OCI-LY7 (cell line): ENCODE measurements around the gene XRCC4. TPM values are rescaled to one million over a fixed set of nuclear protein-coding genes. Genes with fewer than 3 reads are reported as not detected.

Source experiments
- BruUV-seq: library from RNA; stranded (reverse); fragments of 400-500 nt; replicated peaks from 2 replicates; lab custom pipeline; 2021; lab: Mats Ljungman, UMichigan
- CTCF ChIA-PET: fragments of 300-600 bp; sonication (Branson Sonifier 250); formaldehyde crosslinking; loops from one replicate; lab custom pipeline; 2022; ENCODE audit warnings: antibody characterized with exemption; ENCODE audit not compliant: unreplicated experiment; lab: Charles Lee
- POLR2A ChIA-PET: fragments of 300-600 bp; sonication (Branson Sonifier 250); formaldehyde crosslinking; loops from one replicate; lab custom pipeline; 2022; ENCODE audit warnings: antibody characterized with exemption; lab: Charles Lee
- DNase-seq: peaks from one replicate; pipeline ENCODE4 v3.0.0-alpha.2; 2015; ENCODE audit warnings: low spot score
- H2AFZ ChIP-seq: fragments of 200-600 bp; sonication (generic), shearing (Covaris generic); 2 replicates; pipeline ENCODE4 v1.6.1; 2014; ENCODE audit warnings: mild to moderate bottlenecking, antibody characterized with exemption, low read length, moderate library complexity
- H3K27ac ChIP-seq: fragments of 200-600 bp; sonication (generic); 2 replicates; pipeline ENCODE4 v1.5.1; 2014; ENCODE audit warnings: mixed run types, low read depth, mild to moderate bottlenecking, moderate library complexity, low read length, inconsistent platforms; ENCODE audit not compliant: poor library complexity, severe bottlenecking
- H3K36me3 ChIP-seq: fragments of 200-600 bp; sonication (generic); 2 replicates; pipeline ENCODE4 v1.6.1; 2014; ENCODE audit warnings: mild to moderate bottlenecking, antibody characterized with exemption, low read length, moderate library complexity, mixed read lengths; ENCODE audit not compliant: insufficient read depth
- H3K4me1 ChIP-seq: fragments of 200-600 bp; sonication (generic); 2 replicates; pipeline ENCODE4 v1.5.1; 2014; ENCODE audit warnings: mild to moderate bottlenecking, low read length; ENCODE audit not compliant: insufficient read depth, poor library complexity, severe bottlenecking
- H3K4me2 ChIP-seq: fragments of 200-600 bp; sonication (generic); 2 replicates; pipeline ENCODE4 v1.6.1; 2014; ENCODE audit warnings: mild to moderate bottlenecking, low read length
- H3K4me3 ChIP-seq: fragments of 200-600 bp; sonication (generic); 2 replicates; pipeline ENCODE4 v1.5.1; 2014; ENCODE audit warnings: mild to moderate bottlenecking, low read depth, low read length; ENCODE audit not compliant: poor library complexity, severe bottlenecking
- H3K79me2 ChIP-seq: fragments of 200-600 bp; sonication (generic); 2 replicates; pipeline ENCODE4 v1.6.1; 2016; ENCODE audit warnings: low read depth, mild to moderate bottlenecking, low read length, moderate library complexity, mixed read lengths; ENCODE audit not compliant: insufficient read depth
- H3K9me2 ChIP-seq: fragments of 200-600 bp; sonication (generic); 2 replicates; pipeline ENCODE4 v1.6.1; 2016; ENCODE audit warnings: mild to moderate bottlenecking, low read length, mixed read lengths; ENCODE audit not compliant: insufficient read depth
- H3K9me3 ChIP-seq: fragments of 200-600 bp; sonication (generic); 2 replicates; pipeline ENCODE4 v1.6.1; 2014; ENCODE audit warnings: mild to moderate bottlenecking, mixed run types, low read length, mixed read lengths
- H4K20me1 ChIP-seq: fragments of 200-600 bp; sonication (generic); 2 replicates; pipeline ENCODE4 v1.6.1; 2014; ENCODE audit warnings: mild to moderate bottlenecking, antibody characterized with exemption, low read length, moderate library complexity, mixed read lengths; ENCODE audit not compliant: insufficient read depth
- EZH2phosphoT487 ChIP-seq: fragments of 200-600 bp; sonication (generic); IDR thresholded peaks from 2 replicates; pipeline ENCODE4 v1.6.1; 2018; ENCODE audit warnings: low read depth, borderline replicate concordance, mild to moderate bottlenecking, mixed run types, antibody characterized with exemption, low read length, moderate library complexity, mixed read lengths
- intact Hi-C: fragments of 100-400 bp; cut with micrococcal nuclease; formaldehyde crosslinking; loops from one replicate; pipeline ENCODE4 v1.10.0; 2022; ENCODE audit not compliant: unreplicated experiment
- total RNA-seq, 2 experiments: library from RNA; depleted of rRNA in 1 of 2; stranded (reverse); fragments of >200 nt in 1 of 2; shearing (Covaris generic) in 1 of 2; gene quantifications; 2 replicates each; pipeline ENCODE4 v1.2.3, GENCODE V29; 2014 to 2022
- TF ChIP-seq, protein P1 (sequence below): fragments of 200-600 bp; sonication (generic); conservative IDR thresholded peaks from 2 replicates; pipeline ENCODE4 v1.5.1; 2014; ENCODE audit warnings: mild to moderate bottlenecking, antibody characterized with exemption, low read length, moderate library complexity, mixed read lengths

XRCC4 gene
- total RNA-seq, 2 experiments from 2014 or later = 14.5 to 23.3 TPM

DNA sequence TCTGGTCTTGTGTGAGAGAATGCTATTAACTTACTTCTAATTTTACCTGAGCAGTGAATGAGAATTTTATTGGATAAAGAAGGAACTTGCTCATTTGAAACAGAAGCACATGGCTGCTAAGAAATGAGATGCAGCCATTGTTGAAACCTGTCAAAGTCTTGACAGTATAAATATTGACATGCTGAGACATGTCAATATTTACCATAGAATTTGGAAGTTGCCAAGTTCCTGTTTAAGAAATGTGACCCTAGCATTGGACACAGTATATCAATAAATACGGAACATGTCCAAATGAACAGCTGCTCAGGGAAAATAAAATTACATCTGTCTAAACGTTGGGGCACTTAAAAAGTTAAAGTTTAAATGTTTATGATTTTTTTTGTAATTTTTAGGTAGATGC is 7.8 kb downstream of the XRCC4 start:
- Histone ChIP-seq H3K36me3 (no peaks in the 10 kb centered on the region; the same call in 1 of the 2 replicates), H4K20me1 (peaks cover 4% of the 10 kb centered on the region; the same call in 1 of the 2 replicates), H3K9me3 (no peaks in the 10 kb centered on the region), H3K4me3 (no peak overlapping the region), H3K4me2 (no peak overlapping the region), H3K4me1 (no peaks in the 10 kb centered on the region), H3K79me2 (0 out of 2 replicates have a peak, but pooled peaks cover 7% of the 10 kb centered on the region), H2AFZ (no peak overlapping the region), H3K27ac (no peak overlapping the region), H3K9me2 (no peaks in the 10 kb centered on the region)
- intact Hi-C loops = no loop called here
- CTCF ChIA-PET = no interaction called here
- TF ChIP-seq EZH2phosphoT487 = no peak
- TF ChIP-seq, protein P1, sequence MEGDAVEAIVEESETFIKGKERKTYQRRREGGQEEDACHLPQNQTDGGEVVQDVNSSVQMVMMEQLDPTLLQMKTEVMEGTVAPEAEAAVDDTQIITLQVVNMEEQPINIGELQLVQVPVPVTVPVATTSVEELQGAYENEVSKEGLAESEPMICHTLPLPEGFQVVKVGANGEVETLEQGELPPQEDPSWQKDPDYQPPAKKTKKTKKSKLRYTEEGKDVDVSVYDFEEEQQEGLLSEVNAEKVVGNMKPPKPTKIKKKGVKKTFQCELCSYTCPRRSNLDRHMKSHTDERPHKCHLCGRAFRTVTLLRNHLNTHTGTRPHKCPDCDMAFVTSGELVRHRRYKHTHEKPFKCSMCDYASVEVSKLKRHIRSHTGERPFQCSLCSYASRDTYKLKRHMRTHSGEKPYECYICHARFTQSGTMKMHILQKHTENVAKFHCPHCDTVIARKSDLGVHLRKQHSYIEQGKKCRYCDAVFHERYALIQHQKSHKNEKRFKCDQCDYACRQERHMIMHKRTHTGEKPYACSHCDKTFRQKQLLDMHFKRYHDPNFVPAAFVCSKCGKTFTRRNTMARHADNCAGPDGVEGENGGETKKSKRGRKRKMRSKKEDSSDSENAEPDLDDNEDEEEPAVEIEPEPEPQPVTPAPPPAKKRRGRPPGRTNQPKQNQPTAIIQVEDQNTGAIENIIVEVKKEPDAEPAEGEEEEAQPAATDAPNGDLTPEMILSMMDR = no peak
- no TSS peak for BruUV-seq
- POLR2A ChIA-PET = interaction anchor here (0.7 to 1.2 kb wide), 3 partner anchors 11 to 753 kb away, joined by 3 to 4 read pairs (median 3); no protein-coding TSS in a partner anchor
- no peak for DNase-seq

- BruUV-seq = no TSS peak
- no peaks in the 10 kb centered on the region for H3K4me1 ChIP-seq
- H3K9me3 ChIP-seq = peaks cover 20% of the 10 kb centered on the region
- no peaks in the 10 kb centered on the region; the same call in 1 of the 2 replicates for H3K36me3 ChIP-seq
- no peaks in the 10 kb centered on the region for H3K79me2 ChIP-seq
- intact Hi-C loops = no loop called here
- ChIA-PET CTCF (no interaction called here), POLR2A (interaction anchor here (0.6 to 1.0 kb wide), 4 partner anchors 9 to 52 kb away, joined by 4 to 6 read pairs (median 4); partner anchors contain the start of genes TMEM167A and XRCC4)
- DNase-seq = no peak
- no peak overlapping the region for H3K27ac ChIP-seq
- no peak overlapping the region for H3K4me2 ChIP-seq
- H4K20me1 ChIP-seq = no peaks in the 10 kb centered on the region
- no peak overlapping the region for H3K4me3 ChIP-seq
- no peak overlapping the region for H2AFZ ChIP-seq
- no peak for TF ChIP-seq EZH2phosphoT487
- TF ChIP-seq, protein P1 = no peak
- no peaks in the 10 kb centered on the region for H3K9me2 ChIP-seq
Observed at GRCh38 chr5:83090169-83090568, 12.8 kb downstream of the XRCC4 start.

DNA sequence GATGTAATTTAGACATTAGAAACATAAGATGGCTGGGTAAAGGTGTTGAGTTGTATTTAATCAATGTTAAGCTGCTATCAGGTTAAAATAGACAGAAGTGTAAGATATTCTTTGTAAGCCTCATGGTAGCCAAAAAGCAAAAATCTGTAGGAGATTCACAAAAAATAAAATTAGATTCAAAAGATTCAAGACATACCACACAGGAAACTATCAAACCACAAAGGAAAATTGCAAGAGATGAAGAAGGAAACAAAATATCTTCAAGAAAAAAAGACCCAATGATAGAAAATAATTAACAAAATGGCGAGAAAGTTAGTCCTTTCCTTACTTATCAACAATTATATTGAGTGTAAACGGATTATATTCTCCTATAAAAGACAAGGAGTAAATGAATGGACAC is 15.3 kb downstream of the XRCC4 start:
- CTCF ChIA-PET = no interaction called here
- no TSS peak for BruUV-seq

More for the DNA sequence above, 15.3 kb downstream of the XRCC4 start:
- intact Hi-C loops = no loop called here
- Histone ChIP-seq H3K27ac (no peak overlapping the region), H4K20me1 (no peaks in the 10 kb centered on the region), H3K4me2 (no peak overlapping the region), H3K4me1 (no peaks in the 10 kb centered on the region), H2AFZ (no peak overlapping the region), H3K79me2 (no peaks in the 10 kb centered on the region), H3K4me3 (no peak overlapping the region), H3K9me2 (no peaks in the 10 kb centered on the region), H3K9me3 (peaks cover 20% of the 10 kb centered on the region), H3K36me3 (no peaks in the 10 kb centered on the region; the same call in 1 of the 2 replicates)
- TF ChIP-seq, protein P1 = no peak
- TF ChIP-seq EZH2phosphoT487 = no peak
- POLR2A ChIA-PET = interaction anchor here (0.9 kb wide), 1 partner anchor 14 kb away, joined by 3 read pairs; no protein-coding TSS in a partner anchor
- DNase-seq = no peak
